ENCODE measurements around the gene ZNF254. TPM values are rescaled to one million over a fixed set of nuclear protein-coding genes. Genes with fewer than 3 reads are reported as not detected.

Gene ZNF254
- total RNA-seq, 1 donor from 2014 or later, result 14.9 TPM

GRCh38 chr19:24140591-24140990, 53.6 kb downstream of the ZNF254 start:
- no peak for DNase-seq (ENCODE audit: low read depth)
- no peak for TF ChIP-seq CTCF (IDR thresholded peaks at IDR 0.05; ENCODE audit: insufficient read depth, low read length, poor library complexity, severe bottlenecking)
- H3K36me3 ChIP-seq (ENCODE audit: control insufficient read depth, insufficient read depth, low read length), result peaks cover 1% of the 10 kb centered on the region
- no peak overlapping the region for H3K4me3 ChIP-seq (ENCODE audit: low read depth, low read length)
- H3K27me3 ChIP-seq (ENCODE audit: control insufficient read depth, insufficient read depth, low read length), result no peaks in the 10 kb centered on the region

- Histone ChIP-seq H3K36me3 (ENCODE audit: control insufficient read depth, insufficient read depth, low read length) (peaks cover 1% of the 10 kb centered on the region), H3K4me3 (ENCODE audit: low read depth, low read length) (no peak overlapping the region), H3K27me3 (ENCODE audit: control insufficient read depth, insufficient read depth, low read length) (no peaks in the 10 kb centered on the region)
- no peak for DNase-seq (ENCODE audit: low read depth)
- no peak for TF ChIP-seq CTCF (IDR thresholded peaks at IDR 0.05; ENCODE audit: insufficient read depth, low read length, poor library complexity, severe bottlenecking)
These were observed 54.6 kb downstream of the ZNF254 start for GRCh38 chr19:24141612-24142011.

GRCh38 chr19:24142771-24143170, 55.8 kb downstream of the ZNF254 start:
- no peak for TF ChIP-seq CTCF (IDR thresholded peaks at IDR 0.05; ENCODE audit: insufficient read depth, low read length, poor library complexity, severe bottlenecking)
- no peak for DNase-seq (ENCODE audit: low read depth)
- no peak overlapping the region for H3K4me3 ChIP-seq (ENCODE audit: low read depth, low read length)
- no peaks in the 10 kb centered on the region for H3K27me3 ChIP-seq (ENCODE audit: control insufficient read depth, insufficient read depth, low read length)
- no peaks in the 10 kb centered on the region for H3K36me3 ChIP-seq (ENCODE audit: control insufficient read depth, insufficient read depth, low read length)

- no peak overlapping the region for H3K4me3 ChIP-seq (ENCODE audit: low read depth, low read length)
- no peak for DNase-seq (ENCODE audit: low read depth)
- no peaks in the 10 kb centered on the region for H3K27me3 ChIP-seq (ENCODE audit: control insufficient read depth, insufficient read depth, low read length)
- H3K36me3 ChIP-seq (ENCODE audit: control insufficient read depth, insufficient read depth, low read length), result no peaks in the 10 kb centered on the region
- peak; percentile 56 for TF ChIP-seq CTCF (IDR thresholded peaks at IDR 0.05; ENCODE audit: insufficient read depth, low read length, poor library complexity, severe bottlenecking)
These were observed 72.7 kb downstream of the ZNF254 start for GRCh38 chr19:24159707-24160106.

GRCh38 chr19:24166055-24166454, 79.1 kb downstream of the ZNF254 start:
- no peaks in the 10 kb centered on the region for H3K36me3 ChIP-seq (ENCODE audit: control insufficient read depth, insufficient read depth, low read length)
- no peak for TF ChIP-seq CTCF (IDR thresholded peaks at IDR 0.05; ENCODE audit: insufficient read depth, low read length, poor library complexity, severe bottlenecking)
- no peak for DNase-seq (ENCODE audit: low read depth)

GRCh38 chr19:24173882-24174281, 86.9 kb downstream of the ZNF254 start:
- no peak for DNase-seq (ENCODE audit: low read depth)
- Histone ChIP-seq H3K27me3 (ENCODE audit: control insufficient read depth, insufficient read depth, low read length) (no peaks in the 10 kb centered on the region), H3K4me3 (ENCODE audit: low read depth, low read length) (no peak overlapping the region), H3K36me3 (ENCODE audit: control insufficient read depth, insufficient read depth, low read length) (no peaks in the 10 kb centered on the region)
- no peak for TF ChIP-seq CTCF (IDR thresholded peaks at IDR 0.05; ENCODE audit: insufficient read depth, low read length, poor library complexity, severe bottlenecking)

More at GRCh38 chr19:24166055-24166454, 79.1 kb downstream of the ZNF254 start:
- Histone ChIP-seq H3K4me3 (ENCODE audit: low read depth, low read length) (no peak overlapping the region), H3K27me3 (ENCODE audit: control insufficient read depth, insufficient read depth, low read length) (no peaks in the 10 kb centered on the region)

All from kidney epithelial cell (primary cell).